ENCODE results near the gene TCF7L1.
"Not testable (repeated sequence)": the region's sequence is repeated elsewhere in the genome, so short reads cannot be mapped to it uniquely, and the experiment has no call there.

TCF7L1 gene

DNA sequence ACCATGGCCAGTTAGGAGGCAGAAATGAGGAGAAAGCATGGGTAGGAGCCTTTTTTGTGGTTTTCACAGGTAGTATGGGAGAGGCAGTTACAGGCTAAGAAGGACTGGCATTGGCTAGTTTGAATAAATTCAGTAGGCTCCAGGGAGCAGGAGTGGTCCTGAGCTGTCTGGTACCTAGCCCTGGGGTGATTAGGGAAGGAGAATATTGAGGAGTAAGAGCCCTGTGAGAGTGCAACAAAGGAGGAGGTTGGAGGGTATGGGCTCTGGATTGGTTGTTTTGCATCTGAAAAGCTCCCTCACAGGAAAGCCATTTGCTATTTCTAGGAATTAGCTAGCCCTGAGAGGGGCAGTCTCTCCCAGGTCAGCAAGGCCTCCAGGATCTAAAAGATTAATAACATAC, 13.3 kb upstream of the TCF7L1 start:
- H3K36me3 Mint-ChIP-seq, result no peaks in the 10 kb centered on the region
- H3K27ac Mint-ChIP-seq, result no peak overlapping the region
- H3K4me3 Mint-ChIP-seq, result no peak overlapping the region
- no peaks in the 10 kb centered on the region for H3K27me3 Mint-ChIP-seq
- H3K9me3 Mint-ChIP-seq, result no peaks in the 10 kb centered on the region
- H3K4me1 Mint-ChIP-seq, result no peaks in the 10 kb centered on the region

- H3K27ac Mint-ChIP-seq, result no peak overlapping the region
- H3K36me3 Mint-ChIP-seq, result no peaks in the 10 kb centered on the region
- H3K4me3 Mint-ChIP-seq, result no peak overlapping the region
- H3K4me1 Mint-ChIP-seq, result no peaks in the 10 kb centered on the region
- no peaks in the 10 kb centered on the region for H3K27me3 Mint-ChIP-seq
- no peaks in the 10 kb centered on the region for H3K9me3 Mint-ChIP-seq
Measured at GRCh38 chr2:85120363-85120762, 12.8 kb upstream of the TCF7L1 start.

DNA sequence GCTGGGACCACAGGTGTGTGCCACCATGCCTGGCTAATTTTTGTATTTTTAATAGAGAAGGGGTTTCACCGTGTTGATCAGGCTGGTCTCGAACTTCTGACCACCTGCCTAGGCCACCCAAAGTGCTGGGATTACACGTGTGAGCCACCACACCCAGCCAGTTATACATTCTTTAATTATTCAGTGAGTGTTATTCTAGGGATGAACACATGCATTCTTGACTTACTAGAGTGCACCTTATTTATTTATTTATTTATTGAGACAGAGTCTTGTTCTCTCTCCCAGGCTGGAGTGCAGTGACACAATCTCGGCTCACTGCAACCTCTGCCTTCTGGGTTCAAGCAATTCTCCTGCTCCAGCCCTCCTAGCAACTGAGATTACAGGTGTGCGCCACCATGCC, 6.7 kb upstream of the TCF7L1 start:
- H3K9me3 Mint-ChIP-seq, H3K36me3 Mint-ChIP-seq, H3K4me3 Mint-ChIP-seq, H3K27ac Mint-ChIP-seq, H3K4me1 Mint-ChIP-seq: not testable (repeated sequence)
- peaks cover 11% of the 10 kb centered on the region for H3K27me3 Mint-ChIP-seq

- Mint-ChIP-seq H3K27me3 (peaks cover 24% of the 10 kb centered on the region), H3K4me1 (peaks cover 9% of the 10 kb centered on the region), H3K27ac (no peak overlapping the region), H3K9me3 (no peaks in the 10 kb centered on the region), H3K4me3 (no peak overlapping the region), H3K36me3 (no peaks in the 10 kb centered on the region)
Measured at GRCh38 chr2:85129861-85130260, 3.3 kb upstream of the TCF7L1 start.

DNA sequence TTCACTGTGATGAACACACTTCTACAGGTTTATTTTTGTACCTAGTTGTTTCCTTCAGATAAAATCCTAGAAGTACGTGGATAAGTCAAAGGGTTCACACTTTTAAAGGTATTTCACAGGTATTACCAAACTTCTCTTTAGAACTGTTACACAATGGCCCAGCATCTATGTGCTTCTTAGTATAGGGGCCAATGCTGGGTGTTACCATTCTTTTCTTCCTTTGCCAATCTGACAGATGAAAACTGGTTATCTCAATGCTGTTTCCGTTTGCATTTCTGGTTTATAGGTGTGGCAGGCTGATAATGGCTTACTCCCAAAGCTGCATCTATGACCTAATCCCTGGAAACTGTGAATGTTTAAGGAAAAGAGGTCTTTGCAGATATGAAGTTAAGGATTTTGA, 2.8 kb upstream of the TCF7L1 start:
- Mint-ChIP-seq H3K27ac (no peak overlapping the region), H3K9me3 (no peaks in the 10 kb centered on the region), H3K4me3 (no peak overlapping the region), H3K4me1 (peaks cover 9% of the 10 kb centered on the region), H3K27me3 (peaks cover 27% of the 10 kb centered on the region), H3K36me3 (no peaks in the 10 kb centered on the region)

DNA sequence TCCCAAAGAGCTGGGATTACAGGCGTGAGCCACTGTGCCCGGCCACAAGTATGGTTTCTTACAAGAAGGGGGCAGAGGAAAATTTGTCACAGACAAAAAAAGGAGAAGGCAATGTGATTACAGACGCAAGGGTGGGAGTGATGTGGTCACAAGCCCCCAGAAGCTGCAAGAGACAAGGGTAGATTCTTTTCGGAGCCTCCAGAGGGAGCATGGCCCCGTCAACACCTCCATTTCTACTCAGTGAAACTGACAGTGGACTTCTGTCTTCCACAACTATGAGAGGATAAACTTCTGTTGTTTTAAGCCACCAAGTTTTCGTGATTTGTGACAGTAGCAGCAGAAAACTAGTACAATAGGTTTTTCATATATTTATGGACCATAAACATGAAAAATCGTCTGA, 2.1 kb upstream of the TCF7L1 start:
- no peaks in the 10 kb centered on the region for H3K36me3 Mint-ChIP-seq
- no peaks in the 10 kb centered on the region for H3K9me3 Mint-ChIP-seq
- no peak overlapping the region for H3K4me3 Mint-ChIP-seq
- no peak overlapping the region for H3K27ac Mint-ChIP-seq
- H3K4me1 Mint-ChIP-seq, result peaks cover 9% of the 10 kb centered on the region
- peaks cover 33% of the 10 kb centered on the region for H3K27me3 Mint-ChIP-seq

GRCh38 chr2:85132397-85132796, 795 bp upstream of the TCF7L1 start:
- H3K9me3 Mint-ChIP-seq, result no peaks in the 10 kb centered on the region
- H3K36me3 Mint-ChIP-seq, result no peaks in the 10 kb centered on the region
- H3K4me1 Mint-ChIP-seq, result peaks cover 9% of the 10 kb centered on the region
- peaks cover 40% of the 10 kb centered on the region for H3K27me3 Mint-ChIP-seq
- no peak overlapping the region for H3K27ac Mint-ChIP-seq
- H3K4me3 Mint-ChIP-seq, result peak overlapping the region; percentile 78

GRCh38 chr2:85133751-85134254, 611 bp downstream of the TCF7L1 start:
- Mint-ChIP-seq H3K27me3 (peaks cover 37% of the 10 kb centered on the region), H3K9me3 (no peaks in the 10 kb centered on the region), H3K36me3 (no peaks in the 10 kb centered on the region), H3K4me1 (peaks cover 9% of the 10 kb centered on the region), H3K27ac (no peak overlapping the region), H3K4me3 (peak overlapping the region; percentile 30)

DNA sequence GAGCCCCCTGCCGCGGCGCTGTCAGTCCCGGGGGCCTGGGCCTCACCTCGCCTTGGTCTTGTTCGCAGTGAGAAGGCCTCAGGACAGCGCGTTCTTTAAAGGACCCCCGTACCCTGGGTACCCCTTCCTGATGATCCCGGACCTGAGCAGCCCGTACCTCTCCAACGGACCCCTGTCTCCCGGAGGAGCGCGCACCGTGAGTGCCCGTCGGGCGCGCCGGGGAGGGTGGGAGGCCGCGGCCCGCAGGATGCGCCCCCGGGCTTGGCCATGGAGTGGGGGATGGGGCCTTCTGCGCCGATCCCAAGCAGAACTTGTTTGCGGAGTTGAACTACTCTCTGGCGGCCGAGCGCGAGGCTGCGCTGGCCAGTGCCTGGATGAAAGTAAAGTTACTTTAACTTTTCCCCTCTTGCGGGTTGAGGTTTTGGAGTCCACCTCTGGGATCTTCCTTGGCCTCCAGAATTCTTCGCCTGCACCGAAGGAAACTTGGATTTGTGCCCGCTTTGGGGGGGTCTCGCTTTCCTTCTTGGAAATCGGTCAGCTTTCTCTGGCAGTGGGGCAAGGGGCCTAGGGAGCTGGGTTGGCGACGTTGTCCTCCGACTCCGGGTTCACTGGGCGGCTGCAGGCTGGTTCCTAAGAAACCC, 1.2 kb downstream of the TCF7L1 start:
- peak overlapping the region; percentile 36 for H3K4me3 Mint-ChIP-seq
- peaks cover 9% of the 10 kb centered on the region for H3K4me1 Mint-ChIP-seq
- no peak overlapping the region for H3K27ac Mint-ChIP-seq
- H3K9me3 Mint-ChIP-seq, result no peaks in the 10 kb centered on the region
- peaks cover 39% of the 10 kb centered on the region for H3K27me3 Mint-ChIP-seq
- no peaks in the 10 kb centered on the region for H3K36me3 Mint-ChIP-seq

DNA sequence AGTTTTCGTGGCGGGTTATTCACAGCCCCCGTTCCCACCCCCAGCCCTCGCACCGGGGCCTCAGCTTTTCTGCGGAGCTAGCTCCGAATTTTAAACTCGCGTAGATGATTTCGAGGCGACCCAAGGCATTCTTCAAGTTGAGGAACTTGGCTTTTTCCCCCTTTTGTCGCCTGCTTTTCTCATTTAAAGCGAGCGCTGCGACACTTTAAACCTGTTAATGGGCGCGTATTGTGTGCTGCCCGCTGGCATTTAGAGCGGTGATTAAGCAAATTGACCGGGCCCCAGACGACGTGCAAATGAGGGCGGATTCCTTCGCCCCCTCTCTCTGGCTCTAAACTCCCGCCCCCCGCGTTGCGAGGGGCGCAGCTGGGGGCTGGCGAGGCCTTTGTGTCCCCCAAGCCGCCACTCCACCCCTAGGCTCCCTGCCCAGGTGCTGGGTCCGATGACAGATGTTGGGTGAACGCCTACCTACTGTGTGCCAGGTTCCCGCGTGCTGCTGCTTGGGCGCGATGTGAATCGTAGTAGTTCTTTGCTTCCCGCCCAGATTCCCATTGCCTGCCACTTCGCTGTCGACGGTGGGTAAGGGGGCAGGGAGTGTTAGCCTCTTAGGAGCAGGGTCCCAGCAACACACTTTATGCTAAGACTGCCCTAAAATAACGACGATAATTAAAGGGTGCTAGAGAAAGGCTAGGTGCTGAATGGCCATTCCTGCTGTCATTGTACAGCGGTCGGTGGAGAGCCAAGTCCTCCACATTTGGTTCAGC, 1.9 kb downstream of the TCF7L1 start:
- Mint-ChIP-seq H3K9me3 (no peaks in the 10 kb centered on the region), H3K36me3 (no peaks in the 10 kb centered on the region), H3K27me3 (peaks cover 41% of the 10 kb centered on the region), H3K4me3 (peak overlapping the region; percentile 36), H3K4me1 (peaks cover 9% of the 10 kb centered on the region), H3K27ac (no peak overlapping the region)

DNA sequence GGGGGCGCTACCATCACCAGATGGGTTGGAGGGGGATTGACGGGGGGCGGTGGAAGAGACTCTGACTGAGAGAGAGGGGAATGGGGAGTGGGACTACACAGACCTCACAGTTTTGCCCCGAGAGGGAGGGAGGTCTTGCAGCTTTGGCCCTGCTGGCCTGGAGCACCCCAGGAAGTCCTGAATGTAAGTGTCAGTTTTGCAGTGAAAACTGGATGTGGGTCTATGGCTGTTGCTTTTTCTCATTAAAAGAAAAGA, 2.4 kb downstream of the TCF7L1 start:
- H3K9me3 Mint-ChIP-seq, result no peaks in the 10 kb centered on the region
- no peaks in the 10 kb centered on the region for H3K36me3 Mint-ChIP-seq

DNA sequence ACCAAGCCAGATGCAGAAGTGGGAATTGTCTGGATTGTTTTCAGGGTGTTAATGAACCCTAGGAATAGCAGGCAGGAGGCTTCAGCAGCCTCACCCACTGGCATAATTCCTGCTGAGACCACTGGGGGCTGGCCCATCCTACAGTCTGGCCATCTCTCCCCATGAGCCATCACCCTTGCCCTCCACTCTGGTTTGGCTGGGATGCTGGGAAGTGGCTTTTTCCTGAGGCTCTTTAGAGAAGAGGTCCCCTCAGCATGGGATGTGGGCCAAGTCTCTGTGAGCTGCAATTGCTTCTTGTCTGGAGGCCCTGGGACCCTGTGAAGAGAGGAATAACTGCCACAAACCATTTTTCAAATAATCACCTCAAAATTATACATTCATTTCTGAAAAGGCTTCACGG, 4.0 kb downstream of the TCF7L1 start:
- Mint-ChIP-seq H3K27ac (no peak overlapping the region), H3K4me3 (no peak overlapping the region), H3K36me3 (no peaks in the 10 kb centered on the region), H3K27me3 (peaks cover 40% of the 10 kb centered on the region), H3K9me3 (no peaks in the 10 kb centered on the region), H3K4me1 (peaks cover 7% of the 10 kb centered on the region)

More for the DNA sequence above, 2.4 kb downstream of the TCF7L1 start:
- Mint-ChIP-seq H3K27me3 (peaks cover 40% of the 10 kb centered on the region), H3K4me3 (no peak overlapping the region), H3K27ac (no peak overlapping the region), H3K4me1 (peaks cover 9% of the 10 kb centered on the region)

- Mint-ChIP-seq H3K27ac (no peak overlapping the region), H3K4me1 (no peaks in the 10 kb centered on the region), H3K27me3 (peaks cover 17% of the 10 kb centered on the region), H3K36me3 (no peaks in the 10 kb centered on the region), H3K9me3 (no peaks in the 10 kb centered on the region), H3K4me3 (no peak overlapping the region)
Measured at GRCh38 chr2:85143463-85144082, 10.4 kb downstream of the TCF7L1 start.

DNA sequence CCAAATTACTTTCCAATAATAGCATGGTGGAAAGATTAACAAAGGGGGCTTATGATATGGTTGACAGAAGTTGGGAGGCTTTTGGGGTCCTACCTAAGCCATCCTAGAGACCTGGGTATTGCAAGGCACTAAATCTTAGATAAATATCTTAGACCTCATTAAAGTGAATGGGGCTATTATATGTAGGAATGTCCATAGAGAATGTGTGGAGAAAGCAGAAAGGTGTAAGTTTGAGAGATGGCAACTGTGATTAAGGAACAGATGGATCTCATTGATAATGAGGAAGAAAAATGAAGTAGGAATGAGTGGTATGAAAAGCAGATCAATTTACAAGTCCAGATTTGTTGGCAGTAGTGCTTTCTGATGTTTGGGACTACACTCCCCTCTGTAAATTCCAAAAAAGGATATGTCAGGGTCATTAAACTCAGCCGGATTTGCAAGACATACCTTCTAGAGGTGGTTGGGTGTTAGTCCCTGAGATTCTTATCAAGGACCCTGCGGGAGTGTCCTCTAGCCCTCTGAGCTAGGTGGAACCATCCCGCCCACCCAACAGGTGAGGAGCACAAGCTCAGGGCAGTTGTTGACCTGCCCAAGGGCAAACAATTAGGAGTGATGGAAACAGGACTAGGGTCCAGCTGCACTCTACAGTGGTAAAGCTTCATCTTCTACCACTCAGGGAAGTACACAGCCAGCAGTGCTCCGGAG, 12.1 kb downstream of the TCF7L1 start:
- Mint-ChIP-seq H3K27ac (no peak overlapping the region), H3K4me1 (no peaks in the 10 kb centered on the region)

GRCh38 chr2:85148190-85148589, 15.0 kb downstream of the TCF7L1 start:
- H3K36me3 Mint-ChIP-seq, result no peaks in the 10 kb centered on the region
- no peaks in the 10 kb centered on the region for H3K9me3 Mint-ChIP-seq
- no peaks in the 10 kb centered on the region for H3K4me1 Mint-ChIP-seq

More for the DNA sequence above, 12.1 kb downstream of the TCF7L1 start:
- Mint-ChIP-seq H3K4me3 (no peak overlapping the region), H3K36me3 (no peaks in the 10 kb centered on the region), H3K9me3 (no peaks in the 10 kb centered on the region), H3K27me3 (peaks cover 9% of the 10 kb centered on the region)

DNA sequence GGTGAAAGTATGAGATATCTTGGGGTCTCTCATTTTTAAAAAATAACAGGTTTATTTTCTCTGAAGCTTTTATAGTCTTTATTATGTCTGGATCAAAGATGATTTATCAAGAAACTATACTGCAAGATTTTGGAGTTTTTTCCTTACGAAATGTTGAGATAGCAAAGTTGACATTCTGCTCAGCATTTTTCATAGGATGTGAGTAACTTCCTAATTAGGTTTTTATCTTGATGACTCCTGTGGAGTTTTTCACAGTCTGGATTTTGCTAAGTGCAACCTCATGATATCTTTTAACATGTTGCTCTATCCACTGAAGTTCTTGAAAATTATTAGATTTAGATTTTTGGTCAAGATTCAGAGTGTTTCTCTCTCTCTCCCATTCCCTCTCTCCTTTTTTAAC, 17.8 kb downstream of the TCF7L1 start:
- H3K36me3 Mint-ChIP-seq, result no peaks in the 10 kb centered on the region
- H3K4me3 Mint-ChIP-seq, result no peak overlapping the region
- no peak overlapping the region for H3K27ac Mint-ChIP-seq
- no peaks in the 10 kb centered on the region for H3K27me3 Mint-ChIP-seq
- no peaks in the 10 kb centered on the region for H3K9me3 Mint-ChIP-seq
- H3K4me1 Mint-ChIP-seq, result no peaks in the 10 kb centered on the region

More at GRCh38 chr2:85148190-85148589, 15.0 kb downstream of the TCF7L1 start:
- Mint-ChIP-seq H3K27ac (no peak overlapping the region), H3K4me3 (no peak overlapping the region), H3K27me3 (no peaks in the 10 kb centered on the region)

Data from activated naive CD4-positive, alpha-beta T cell treated with anti-CD3 and anti-CD28 coated beads, Interleukin-2, amount 50 U/mL, for 24 hours (primary cell).